DND-41 (cell line): ENCODE measurements around the gene PIGU.

Source experiments
- EZH2 ChIP-seq: IDR thresholded peaks from 3 replicates; pipeline ENCODE4 v1.6.1; 2012; ENCODE audit warnings: borderline replicate concordance, low read depth, mild to moderate bottlenecking, moderate library complexity, low read length, inconsistent platforms; ENCODE audit not compliant: severe bottlenecking
- TF ChIP-seq, protein P1 (sequence below): IDR thresholded peaks from 2 replicates; pipeline ENCODE4 v1.5.1; 2012; ENCODE audit warnings: borderline replicate concordance, low read length, moderate library complexity, mild to moderate bottlenecking; ENCODE audit not compliant: poor library complexity, severe bottlenecking; ENCODE audit errors: extremely low read depth

- TF ChIP-seq, protein P1, sequence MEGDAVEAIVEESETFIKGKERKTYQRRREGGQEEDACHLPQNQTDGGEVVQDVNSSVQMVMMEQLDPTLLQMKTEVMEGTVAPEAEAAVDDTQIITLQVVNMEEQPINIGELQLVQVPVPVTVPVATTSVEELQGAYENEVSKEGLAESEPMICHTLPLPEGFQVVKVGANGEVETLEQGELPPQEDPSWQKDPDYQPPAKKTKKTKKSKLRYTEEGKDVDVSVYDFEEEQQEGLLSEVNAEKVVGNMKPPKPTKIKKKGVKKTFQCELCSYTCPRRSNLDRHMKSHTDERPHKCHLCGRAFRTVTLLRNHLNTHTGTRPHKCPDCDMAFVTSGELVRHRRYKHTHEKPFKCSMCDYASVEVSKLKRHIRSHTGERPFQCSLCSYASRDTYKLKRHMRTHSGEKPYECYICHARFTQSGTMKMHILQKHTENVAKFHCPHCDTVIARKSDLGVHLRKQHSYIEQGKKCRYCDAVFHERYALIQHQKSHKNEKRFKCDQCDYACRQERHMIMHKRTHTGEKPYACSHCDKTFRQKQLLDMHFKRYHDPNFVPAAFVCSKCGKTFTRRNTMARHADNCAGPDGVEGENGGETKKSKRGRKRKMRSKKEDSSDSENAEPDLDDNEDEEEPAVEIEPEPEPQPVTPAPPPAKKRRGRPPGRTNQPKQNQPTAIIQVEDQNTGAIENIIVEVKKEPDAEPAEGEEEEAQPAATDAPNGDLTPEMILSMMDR = no peak
- no peak for TF ChIP-seq EZH2
Observed at GRCh38 chr20:34629342-34629741, 47.5 kb downstream of the PIGU start.
